HL-60 (cell line): ENCODE data around the gene GABRB1.

Experiments
- GABPA ChIP-seq: IDR thresholded peaks from 2 replicates; pipeline ENCODE4 v1.6.1; 2012; ENCODE audit warnings: low read depth
- TF ChIP-seq, protein P1 (sequence below): IDR thresholded peaks from one replicate; pipeline ENCODE4 v1.5.1; 2011; ENCODE audit warnings: low read length, control low read depth, inconsistent platforms; ENCODE audit not compliant: insufficient read depth

DNA sequence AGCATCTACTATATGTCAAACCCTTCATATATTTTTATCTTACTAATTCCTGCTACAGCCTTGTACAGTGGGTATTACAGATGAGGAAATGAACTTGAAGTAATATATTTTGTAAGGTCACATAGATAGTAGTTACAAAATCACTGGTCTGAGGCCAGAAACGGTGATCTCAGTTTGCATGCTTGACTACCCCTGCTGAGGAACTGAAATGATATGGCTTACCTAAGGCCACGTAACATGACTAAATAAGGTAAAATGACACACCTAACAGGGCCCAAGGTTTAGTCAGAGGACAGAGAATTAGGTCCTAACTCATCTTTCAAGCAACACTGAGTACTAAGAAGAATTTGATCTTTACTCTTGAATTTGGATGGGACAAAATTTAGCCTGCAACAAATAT lies 433.6 kb downstream of the GABRB1 start:
- TF ChIP-seq, protein P1, sequence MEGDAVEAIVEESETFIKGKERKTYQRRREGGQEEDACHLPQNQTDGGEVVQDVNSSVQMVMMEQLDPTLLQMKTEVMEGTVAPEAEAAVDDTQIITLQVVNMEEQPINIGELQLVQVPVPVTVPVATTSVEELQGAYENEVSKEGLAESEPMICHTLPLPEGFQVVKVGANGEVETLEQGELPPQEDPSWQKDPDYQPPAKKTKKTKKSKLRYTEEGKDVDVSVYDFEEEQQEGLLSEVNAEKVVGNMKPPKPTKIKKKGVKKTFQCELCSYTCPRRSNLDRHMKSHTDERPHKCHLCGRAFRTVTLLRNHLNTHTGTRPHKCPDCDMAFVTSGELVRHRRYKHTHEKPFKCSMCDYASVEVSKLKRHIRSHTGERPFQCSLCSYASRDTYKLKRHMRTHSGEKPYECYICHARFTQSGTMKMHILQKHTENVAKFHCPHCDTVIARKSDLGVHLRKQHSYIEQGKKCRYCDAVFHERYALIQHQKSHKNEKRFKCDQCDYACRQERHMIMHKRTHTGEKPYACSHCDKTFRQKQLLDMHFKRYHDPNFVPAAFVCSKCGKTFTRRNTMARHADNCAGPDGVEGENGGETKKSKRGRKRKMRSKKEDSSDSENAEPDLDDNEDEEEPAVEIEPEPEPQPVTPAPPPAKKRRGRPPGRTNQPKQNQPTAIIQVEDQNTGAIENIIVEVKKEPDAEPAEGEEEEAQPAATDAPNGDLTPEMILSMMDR = no peak
- TF ChIP-seq GABPA = no peak
